ENCODE data around the gene MMP3. TPM values are rescaled to one million over a fixed set of nuclear protein-coding genes. Genes with fewer than 3 reads are reported as not detected.
A peak's percentile ranks its signal among the peaks of the same experiment; 100 is the strongest.

Gene MMP3
- total RNA-seq, 1 donor from 2014 or later, result 0.26 TPM

DNA sequence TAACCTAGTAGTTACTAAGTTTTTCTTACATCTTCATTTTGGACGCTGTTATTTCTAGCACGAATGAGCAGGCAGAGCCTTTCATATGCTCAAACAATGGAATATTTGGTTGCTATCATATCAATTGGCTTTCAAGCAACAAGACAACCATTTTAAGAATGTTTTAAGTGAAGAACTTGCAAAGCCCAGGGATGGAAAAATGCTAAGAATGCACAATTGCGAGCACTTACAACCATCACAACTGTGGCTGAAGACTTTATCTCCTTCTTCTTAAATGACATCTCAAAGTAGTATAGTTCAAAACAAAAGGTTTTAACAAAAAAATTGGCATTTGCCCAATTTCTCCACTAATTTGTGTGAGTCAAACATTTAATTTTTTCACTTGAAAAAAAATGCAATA lies 37.1 kb downstream of the MMP3 start:
- Histone ChIP-seq H3K36me3 (ENCODE audit: control insufficient read depth, insufficient read depth, low read length) (no peaks in the 10 kb centered on the region), H3K27me3 (ENCODE audit: control insufficient read depth, insufficient read depth, low read length) (no peaks in the 10 kb centered on the region), H3K4me3 (ENCODE audit: low read depth, low read length) (no peak overlapping the region)
- no peak for DNase-seq (ENCODE audit: low read depth)
- no peak for FAIRE-seq
- TF ChIP-seq, protein P1, sequence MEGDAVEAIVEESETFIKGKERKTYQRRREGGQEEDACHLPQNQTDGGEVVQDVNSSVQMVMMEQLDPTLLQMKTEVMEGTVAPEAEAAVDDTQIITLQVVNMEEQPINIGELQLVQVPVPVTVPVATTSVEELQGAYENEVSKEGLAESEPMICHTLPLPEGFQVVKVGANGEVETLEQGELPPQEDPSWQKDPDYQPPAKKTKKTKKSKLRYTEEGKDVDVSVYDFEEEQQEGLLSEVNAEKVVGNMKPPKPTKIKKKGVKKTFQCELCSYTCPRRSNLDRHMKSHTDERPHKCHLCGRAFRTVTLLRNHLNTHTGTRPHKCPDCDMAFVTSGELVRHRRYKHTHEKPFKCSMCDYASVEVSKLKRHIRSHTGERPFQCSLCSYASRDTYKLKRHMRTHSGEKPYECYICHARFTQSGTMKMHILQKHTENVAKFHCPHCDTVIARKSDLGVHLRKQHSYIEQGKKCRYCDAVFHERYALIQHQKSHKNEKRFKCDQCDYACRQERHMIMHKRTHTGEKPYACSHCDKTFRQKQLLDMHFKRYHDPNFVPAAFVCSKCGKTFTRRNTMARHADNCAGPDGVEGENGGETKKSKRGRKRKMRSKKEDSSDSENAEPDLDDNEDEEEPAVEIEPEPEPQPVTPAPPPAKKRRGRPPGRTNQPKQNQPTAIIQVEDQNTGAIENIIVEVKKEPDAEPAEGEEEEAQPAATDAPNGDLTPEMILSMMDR (IDR thresholded peaks at IDR 0.05; ENCODE audit: insufficient read depth, low read length, severe bottlenecking), result no peak

GRCh38 chr11:102802341-102802740 lies 41.1 kb downstream of the MMP3 start:
- DNase-seq (ENCODE audit: low read depth) (peak; percentile 73), FAIRE-seq (no peak)
- TF ChIP-seq, protein P1 (IDR thresholded peaks at IDR 0.05; ENCODE audit: insufficient read depth, low read length, severe bottlenecking), result no peak
- no peaks in the 10 kb centered on the region for H3K27me3 ChIP-seq (ENCODE audit: control insufficient read depth, insufficient read depth, low read length)
- H3K36me3 ChIP-seq (ENCODE audit: control insufficient read depth, insufficient read depth, low read length), result no peaks in the 10 kb centered on the region
- H3K4me3 ChIP-seq (ENCODE audit: low read depth, low read length), result no peak overlapping the region

- TF ChIP-seq, protein P1 (IDR thresholded peaks at IDR 0.05; ENCODE audit: insufficient read depth, low read length, severe bottlenecking), result no peak
- Histone ChIP-seq H3K4me3 (ENCODE audit: low read depth, low read length) (no peak overlapping the region), H3K27me3 (ENCODE audit: control insufficient read depth, insufficient read depth, low read length) (no peaks in the 10 kb centered on the region), H3K36me3 (ENCODE audit: control insufficient read depth, insufficient read depth, low read length) (no peaks in the 10 kb centered on the region)
- FAIRE-seq, result no peak
- no peak for DNase-seq (ENCODE audit: low read depth)
Observed at GRCh38 chr11:102800767-102801166, 42.6 kb downstream of the MMP3 start.

DNA sequence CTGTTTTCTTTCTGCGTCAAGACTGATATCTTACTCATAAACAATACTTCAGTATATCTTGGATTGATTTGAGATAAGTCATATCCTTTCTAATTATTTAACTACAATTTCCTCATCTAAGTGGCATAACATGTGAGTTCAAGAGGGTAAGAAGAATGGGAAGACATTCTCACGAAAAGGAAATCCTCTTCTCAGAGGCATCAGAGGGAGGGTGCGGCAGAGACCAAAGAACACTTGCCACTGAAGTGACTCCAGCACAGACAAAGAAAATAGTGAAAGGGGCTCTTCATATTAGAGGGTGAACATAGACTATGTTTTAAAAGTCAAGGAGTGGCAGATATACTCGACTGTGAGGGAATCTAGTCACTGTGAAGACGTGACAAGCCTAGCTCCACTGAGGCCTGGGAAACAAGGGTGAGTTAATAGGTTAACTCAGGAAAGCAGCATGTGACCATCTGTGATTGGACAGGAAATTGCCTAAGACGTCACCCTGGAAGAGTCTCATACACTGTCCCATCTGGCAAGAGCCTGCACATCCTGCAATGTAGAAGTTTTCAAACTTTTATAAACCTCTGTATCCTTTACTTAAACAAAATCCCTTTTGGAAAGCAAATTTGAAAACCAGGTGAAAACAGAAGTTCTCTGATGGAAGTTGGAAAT lies 43.6 kb downstream of the MMP3 start:
- Histone ChIP-seq H3K36me3 (ENCODE audit: control insufficient read depth, insufficient read depth, low read length) (no peaks in the 10 kb centered on the region), H3K4me3 (ENCODE audit: low read depth, low read length) (no peak overlapping the region), H3K27me3 (ENCODE audit: control insufficient read depth, insufficient read depth, low read length) (no peaks in the 10 kb centered on the region)
- no peak for DNase-seq (ENCODE audit: low read depth)
- TF ChIP-seq, protein P1 (IDR thresholded peaks at IDR 0.05; ENCODE audit: insufficient read depth, low read length, severe bottlenecking), result no peak
- FAIRE-seq, result no peak

DNA sequence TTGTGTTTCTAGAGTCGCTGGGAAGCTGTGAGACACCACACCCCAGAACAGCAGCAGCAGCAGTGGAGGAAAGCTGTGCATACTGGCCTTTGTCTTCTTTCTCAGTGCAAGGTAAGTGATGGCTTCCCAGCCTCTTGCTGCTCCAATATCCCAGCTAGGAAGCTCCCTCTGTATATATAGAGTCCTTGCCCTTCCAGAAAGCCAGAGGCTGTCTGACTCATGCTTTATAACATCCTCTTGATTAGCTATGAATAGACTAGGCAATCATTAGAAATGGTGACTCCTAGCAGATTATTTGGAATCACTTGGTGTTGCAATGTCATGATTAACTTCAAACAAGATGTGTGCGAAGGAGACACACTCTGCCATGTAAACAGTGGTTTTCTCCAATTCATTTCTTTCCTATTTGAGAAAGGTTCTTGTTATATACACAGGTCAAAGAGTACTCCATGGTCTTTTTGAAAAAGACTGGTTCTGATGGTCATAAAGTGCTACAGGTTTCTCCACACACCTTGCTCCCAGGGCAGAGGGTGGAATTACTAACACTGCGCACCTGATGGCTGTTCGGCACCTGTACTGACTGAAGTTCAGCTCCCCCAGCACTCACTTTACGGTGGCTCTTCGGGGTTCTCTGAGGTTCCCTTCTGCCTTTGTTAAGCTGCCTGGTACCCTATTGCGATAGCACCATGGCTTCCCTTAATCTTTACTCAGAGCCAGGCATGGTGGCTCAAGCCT lies 45.2 kb downstream of the MMP3 start, which contains the start of gene MMP1:
Gene MMP1 (minus strand): TSS at position 149 of the 735 bp plus-strand sequence. CDS start 68 bp downstream, at position 81.
- no peak within 1 kb of the TSS for H3K4me3 ChIP-seq (ENCODE audit: low read depth, low read length)
- FAIRE-seq, result no peak
- H3K36me3 ChIP-seq (ENCODE audit: control insufficient read depth, insufficient read depth, low read length), result no peaks in the 10 kb centered on the region
- no peaks in the 10 kb centered on the region for H3K27me3 ChIP-seq (ENCODE audit: control insufficient read depth, insufficient read depth, low read length)
- TF ChIP-seq, protein P1 (IDR thresholded peaks at IDR 0.05; ENCODE audit: insufficient read depth, low read length, severe bottlenecking), result no peak
- DNase-seq (ENCODE audit: low read depth), result peak; percentile 99
